ENCODE measurements around the gene FRMPD2.

- TF ChIP-seq, protein P1, sequence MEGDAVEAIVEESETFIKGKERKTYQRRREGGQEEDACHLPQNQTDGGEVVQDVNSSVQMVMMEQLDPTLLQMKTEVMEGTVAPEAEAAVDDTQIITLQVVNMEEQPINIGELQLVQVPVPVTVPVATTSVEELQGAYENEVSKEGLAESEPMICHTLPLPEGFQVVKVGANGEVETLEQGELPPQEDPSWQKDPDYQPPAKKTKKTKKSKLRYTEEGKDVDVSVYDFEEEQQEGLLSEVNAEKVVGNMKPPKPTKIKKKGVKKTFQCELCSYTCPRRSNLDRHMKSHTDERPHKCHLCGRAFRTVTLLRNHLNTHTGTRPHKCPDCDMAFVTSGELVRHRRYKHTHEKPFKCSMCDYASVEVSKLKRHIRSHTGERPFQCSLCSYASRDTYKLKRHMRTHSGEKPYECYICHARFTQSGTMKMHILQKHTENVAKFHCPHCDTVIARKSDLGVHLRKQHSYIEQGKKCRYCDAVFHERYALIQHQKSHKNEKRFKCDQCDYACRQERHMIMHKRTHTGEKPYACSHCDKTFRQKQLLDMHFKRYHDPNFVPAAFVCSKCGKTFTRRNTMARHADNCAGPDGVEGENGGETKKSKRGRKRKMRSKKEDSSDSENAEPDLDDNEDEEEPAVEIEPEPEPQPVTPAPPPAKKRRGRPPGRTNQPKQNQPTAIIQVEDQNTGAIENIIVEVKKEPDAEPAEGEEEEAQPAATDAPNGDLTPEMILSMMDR (IDR thresholded peaks at IDR 0.05 in 4 of 5, conservative IDR thresholded peaks at IDR 0.05 in 1 of 5), result no peak
- TF ChIP-seq POLR2A (IDR thresholded peaks at IDR 0.05), result no peak
Measured at GRCh38 chr10:48284002-48284546, 9.6 kb upstream of the FRMPD2 start.
